Measurements from ENCODE around the gene CTBP2. TPM values are rescaled to one million over a fixed set of nuclear protein-coding genes. Genes with fewer than 3 reads are reported as not detected.

Gene CTBP2
- total RNA-seq, 2 experiments from 2014 or later = 0.29 to 0.40 TPM

DNA sequence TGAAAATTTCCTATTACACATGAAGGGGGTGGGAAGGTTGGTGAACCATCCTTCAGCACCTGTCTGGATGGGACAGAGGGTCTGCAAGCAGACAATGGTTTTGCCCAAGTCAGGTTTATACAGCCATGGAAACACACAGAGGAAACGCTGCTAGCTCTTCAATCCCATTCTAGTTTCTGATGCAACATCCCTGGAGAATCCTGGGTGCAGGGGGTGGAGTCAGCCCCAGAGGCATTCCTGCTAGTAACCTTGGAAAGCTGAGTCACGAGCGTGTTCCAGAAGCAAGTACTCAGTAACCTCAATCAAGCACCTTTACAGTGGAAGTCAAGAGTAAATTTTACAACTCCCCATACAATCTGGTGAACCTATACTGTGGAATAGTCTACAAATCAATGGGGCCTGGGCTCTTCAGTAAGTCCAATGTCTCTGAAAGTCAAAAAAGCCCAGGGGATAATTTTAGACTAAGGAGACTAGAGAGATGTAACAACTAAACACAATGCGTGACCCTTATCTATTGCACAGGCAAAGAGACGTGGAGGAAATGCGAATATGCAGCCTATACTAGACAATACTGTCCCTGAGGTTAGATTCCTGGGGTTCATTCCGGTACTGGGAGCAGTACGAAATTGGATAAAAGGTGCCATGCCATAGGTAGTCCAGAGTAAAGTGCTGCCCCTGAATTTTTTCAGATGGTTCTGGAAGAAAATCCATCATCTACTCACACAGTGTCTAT lies 123.1 kb downstream of the CTBP2 start:
- H3K36me3 Mint-ChIP-seq (ENCODE audit: low read depth) = no peaks in the 10 kb centered on the region
- peaks cover 2% of the 10 kb centered on the region for H3K27me3 Mint-ChIP-seq (ENCODE audit: low read depth)
- ATAC-seq (no peak), DNase-seq (no peak)
- no peak overlapping the region for H3K4me3 Mint-ChIP-seq
- CTCF ChIA-PET = no interaction called here
- H3K4me1 Mint-ChIP-seq (ENCODE audit: low read depth) = no peaks in the 10 kb centered on the region
- POLR2A ChIA-PET = no interaction called here
- H3K27ac Mint-ChIP-seq = no peak overlapping the region
- no peaks in the 10 kb centered on the region for H3K9me3 Mint-ChIP-seq (ENCODE audit: insufficient read depth)

GRCh38 chr10:125035588-125036295 lies 124.6 kb downstream of the CTBP2 start:
- ChIA-PET CTCF (interaction anchor here (1.0 to 2.0 kb wide), 2 partner anchors 9 to 12 kb away, joined by 3 to 8 read pairs; no protein-coding TSS in a partner anchor), POLR2A (no interaction called here)
- no peaks in the 10 kb centered on the region for H3K36me3 Mint-ChIP-seq (ENCODE audit: low read depth)
- no peaks in the 10 kb centered on the region for H3K4me1 Mint-ChIP-seq (ENCODE audit: low read depth)
- H3K9me3 Mint-ChIP-seq (ENCODE audit: insufficient read depth) = no peaks in the 10 kb centered on the region
- ATAC-seq (no peak), DNase-seq (no peak)
- no peaks in the 10 kb centered on the region for H3K27me3 Mint-ChIP-seq (ENCODE audit: low read depth)
- no peak overlapping the region for H3K4me3 Mint-ChIP-seq
- no peak overlapping the region for H3K27ac Mint-ChIP-seq

- ChIA-PET CTCF (interaction anchor here (1.0 to 2.0 kb wide), 2 partner anchors 9 to 13 kb away, joined by 3 to 8 read pairs; no protein-coding TSS in a partner anchor), POLR2A (interaction anchor here (0.6 kb wide), 1 partner anchor 750 kb away, joined by 4 read pairs; no protein-coding TSS in a partner anchor)
- no peak overlapping the region for H3K4me3 Mint-ChIP-seq
- no peak overlapping the region for H3K27ac Mint-ChIP-seq
- H3K27me3 Mint-ChIP-seq (ENCODE audit: low read depth) = no peaks in the 10 kb centered on the region
- no peaks in the 10 kb centered on the region for H3K4me1 Mint-ChIP-seq (ENCODE audit: low read depth)
- no peaks in the 10 kb centered on the region for H3K36me3 Mint-ChIP-seq (ENCODE audit: low read depth)
- H3K9me3 Mint-ChIP-seq (ENCODE audit: insufficient read depth) = no peaks in the 10 kb centered on the region
- DNase-seq (no peak), ATAC-seq (no peak)
Measured at GRCh38 chr10:125035136-125035535, 125.2 kb downstream of the CTBP2 start.

DNA sequence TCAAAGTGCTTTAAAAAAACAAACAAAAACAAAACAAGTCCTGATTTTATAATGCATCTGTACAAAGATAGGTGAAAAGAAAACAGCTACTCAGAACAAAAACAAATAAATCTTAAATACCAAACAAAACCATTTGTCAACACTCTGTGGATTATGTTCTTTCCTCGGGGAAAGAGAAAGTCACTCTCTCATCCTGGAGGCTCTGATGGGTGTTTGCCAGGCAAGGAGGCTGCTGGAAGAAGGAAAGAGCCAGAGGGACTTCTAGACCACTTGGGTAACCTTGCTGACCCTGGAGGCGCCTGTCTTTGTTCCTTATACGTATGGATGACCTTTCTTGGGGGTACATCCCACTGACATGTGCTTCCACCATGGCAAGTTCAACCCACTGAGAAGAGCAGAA lies 125.7 kb downstream of the CTBP2 start:
- H3K27me3 Mint-ChIP-seq (ENCODE audit: low read depth) = no peaks in the 10 kb centered on the region
- H3K36me3 Mint-ChIP-seq (ENCODE audit: low read depth) = no peaks in the 10 kb centered on the region
- no peak overlapping the region for H3K27ac Mint-ChIP-seq
- DNase-seq = no peak
- H3K9me3 Mint-ChIP-seq (ENCODE audit: insufficient read depth) = no peaks in the 10 kb centered on the region
- no peak overlapping the region for H3K4me3 Mint-ChIP-seq
- no peak for ATAC-seq
- POLR2A ChIA-PET = interaction anchor here (0.6 kb wide), 1 partner anchor 751 kb away, joined by 4 read pairs; no protein-coding TSS in a partner anchor
- H3K4me1 Mint-ChIP-seq (ENCODE audit: low read depth) = no peaks in the 10 kb centered on the region
- CTCF ChIA-PET = interaction anchor here (2.0 kb wide), 1 partner anchor 13 kb away, joined by 8 read pairs; no protein-coding TSS in a partner anchor

DNA sequence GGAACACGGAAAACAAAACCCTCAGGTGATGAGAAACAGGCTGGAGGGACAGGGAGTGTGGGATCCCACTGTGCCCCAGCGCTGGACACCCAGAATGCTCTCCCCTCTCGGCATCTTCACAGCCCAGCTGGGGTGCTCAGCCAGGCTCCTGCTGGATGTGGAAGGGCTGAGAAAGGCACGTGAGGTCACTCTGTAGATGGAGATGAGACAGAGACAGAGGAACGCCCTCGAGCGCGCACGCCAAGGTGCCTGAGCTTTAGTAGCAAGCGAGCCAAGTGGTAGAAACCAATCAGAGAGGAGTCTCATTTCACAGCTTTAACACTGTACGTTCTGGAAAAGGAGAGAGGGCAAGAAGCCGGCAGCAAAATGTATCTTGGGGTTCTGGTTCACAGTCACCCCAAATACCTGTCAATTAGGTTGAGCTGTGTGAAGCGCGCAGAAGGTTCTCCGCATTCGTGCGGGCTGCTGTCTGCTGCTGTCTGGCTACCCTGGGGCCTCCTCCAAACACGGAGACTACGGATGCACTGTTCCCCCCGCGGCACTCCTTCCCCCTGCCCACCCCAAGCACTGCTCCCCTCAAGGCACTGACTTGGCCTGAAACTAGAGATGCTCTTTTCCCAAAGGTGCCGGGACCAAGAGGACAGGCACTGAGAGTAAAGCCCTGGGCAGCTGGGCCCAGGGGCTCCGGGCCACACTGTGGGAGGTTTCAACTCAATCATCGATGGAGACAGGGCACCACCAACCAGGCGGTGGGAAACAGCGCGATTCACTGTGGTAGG lies 127.0 kb downstream of the CTBP2 start:
- H3K4me1 Mint-ChIP-seq (ENCODE audit: low read depth) = no peaks in the 10 kb centered on the region
- no peak overlapping the region for H3K4me3 Mint-ChIP-seq
- no peak overlapping the region for H3K27ac Mint-ChIP-seq
- DNase-seq (no peak), ATAC-seq (no peak)
- H3K27me3 Mint-ChIP-seq (ENCODE audit: low read depth) = no peaks in the 10 kb centered on the region
- ChIA-PET CTCF (interaction anchor here (2.0 kb wide), 1 partner anchor 15 kb away, joined by 8 read pairs; no protein-coding TSS in a partner anchor), POLR2A (no interaction called here)
- no peaks in the 10 kb centered on the region for H3K9me3 Mint-ChIP-seq (ENCODE audit: insufficient read depth)
- H3K36me3 Mint-ChIP-seq (ENCODE audit: low read depth) = no peaks in the 10 kb centered on the region

- Mint-ChIP-seq H3K4me1 (ENCODE audit: low read depth) (no peaks in the 10 kb centered on the region), H3K36me3 (ENCODE audit: low read depth) (no peaks in the 10 kb centered on the region), H3K4me3 (no peak overlapping the region), H3K27me3 (ENCODE audit: low read depth) (no peaks in the 10 kb centered on the region), H3K9me3 (ENCODE audit: insufficient read depth) (no peaks in the 10 kb centered on the region), H3K27ac (no peak overlapping the region)
- ChIA-PET POLR2A (no interaction called here), CTCF (no interaction called here)
- ATAC-seq = no peak
- no peak for DNase-seq
Measured at GRCh38 chr10:125032474-125033020, 127.8 kb downstream of the CTBP2 start.

GRCh38 chr10:125030567-125031197 lies 129.7 kb downstream of the CTBP2 start:
- Mint-ChIP-seq H3K36me3 (ENCODE audit: low read depth) (no peaks in the 10 kb centered on the region), H3K4me3 (no peak overlapping the region), H3K27ac (no peak overlapping the region), H3K4me1 (ENCODE audit: low read depth) (no peaks in the 10 kb centered on the region), H3K27me3 (ENCODE audit: low read depth) (no peaks in the 10 kb centered on the region), H3K9me3 (ENCODE audit: insufficient read depth) (no peaks in the 10 kb centered on the region)
- ChIA-PET POLR2A (no interaction called here), CTCF (no interaction called here)
- ATAC-seq (no peak), DNase-seq (no peak)

GRCh38 chr10:125029584-125030242 lies 130.7 kb downstream of the CTBP2 start:
- DNase-seq (no peak), ATAC-seq (no peak)
- Mint-ChIP-seq H3K27me3 (ENCODE audit: low read depth) (no peaks in the 10 kb centered on the region), H3K4me3 (no peak overlapping the region), H3K36me3 (ENCODE audit: low read depth) (no peaks in the 10 kb centered on the region), H3K4me1 (ENCODE audit: low read depth) (no peaks in the 10 kb centered on the region), H3K9me3 (ENCODE audit: insufficient read depth) (no peaks in the 10 kb centered on the region), H3K27ac (no peak overlapping the region)
- ChIA-PET POLR2A (no interaction called here), CTCF (no interaction called here)

GRCh38 chr10:125027871-125028869 lies 132.2 kb downstream of the CTBP2 start:
- ChIA-PET POLR2A (no interaction called here), CTCF (no interaction called here)
- ATAC-seq = no peak
- no peak for DNase-seq
- Mint-ChIP-seq H3K4me1 (ENCODE audit: low read depth) (no peaks in the 10 kb centered on the region), H3K36me3 (ENCODE audit: low read depth) (no peaks in the 10 kb centered on the region), H3K27me3 (ENCODE audit: low read depth) (no peaks in the 10 kb centered on the region), H3K27ac (no peak overlapping the region), H3K4me3 (no peak overlapping the region), H3K9me3 (ENCODE audit: insufficient read depth) (no peaks in the 10 kb centered on the region)

DNA sequence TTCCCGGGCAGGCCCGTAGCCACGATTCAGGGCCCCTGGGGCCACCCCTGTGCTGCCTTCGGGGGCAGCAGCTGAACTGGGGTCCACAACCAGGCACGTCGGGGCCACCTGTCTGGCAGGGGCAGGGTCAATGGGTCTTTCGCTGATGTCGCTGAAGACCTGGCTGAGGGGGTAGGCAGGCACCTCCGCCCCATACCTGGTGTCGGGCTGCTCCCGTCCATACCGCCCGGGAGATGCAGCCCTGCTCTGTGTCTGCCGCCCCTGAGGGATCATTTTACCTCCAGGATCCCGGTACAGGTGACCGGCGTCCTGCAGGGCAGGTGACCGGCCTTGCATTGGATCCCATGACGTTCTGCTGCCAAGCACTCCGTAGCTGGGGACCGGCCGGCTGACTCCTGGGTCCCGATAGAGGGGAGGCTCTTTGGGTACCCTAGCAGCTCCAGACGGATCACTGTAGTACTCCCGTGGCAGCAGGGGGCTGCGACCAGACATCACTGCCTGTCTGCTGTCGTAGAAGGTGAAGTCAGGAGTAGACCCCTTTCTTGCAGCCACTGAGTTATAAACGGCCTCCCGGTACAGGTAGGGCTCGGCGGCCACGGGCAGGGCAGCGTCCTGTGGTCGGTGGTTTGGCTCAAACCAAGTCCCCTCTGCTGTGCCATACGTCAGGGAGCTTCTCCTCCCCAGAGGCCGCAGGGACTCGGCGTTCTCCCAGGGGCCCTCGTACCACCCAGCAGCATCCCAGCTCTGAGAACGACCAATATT lies 133.2 kb downstream of the CTBP2 start:
- no peak for DNase-seq
- ChIA-PET POLR2A (no interaction called here), CTCF (no interaction called here)
- no peaks in the 10 kb centered on the region for H3K4me1 Mint-ChIP-seq (ENCODE audit: low read depth)
- no peak for ATAC-seq
- H3K9me3 Mint-ChIP-seq (ENCODE audit: insufficient read depth) = no peaks in the 10 kb centered on the region
- no peaks in the 10 kb centered on the region for H3K36me3 Mint-ChIP-seq (ENCODE audit: low read depth)
- H3K27ac Mint-ChIP-seq = no peak overlapping the region
- no peak overlapping the region for H3K4me3 Mint-ChIP-seq
- no peaks in the 10 kb centered on the region for H3K27me3 Mint-ChIP-seq (ENCODE audit: low read depth)
